Activated CD8-positive, alpha-beta memory T cell treated with anti-CD3 and anti-CD28 coated beads, Interleukin-2, amount 50 U/mL, for 1 hour (primary cell): ENCODE measurements around the gene ALDH1B1.

Experiments
- DNase-seq: peaks from one replicate; pipeline ENCODE4 v3.0.0-alpha.2; 2020; ENCODE audit errors: extremely low read depth

Gene ALDH1B1

GRCh38 chr9:38440516-38440915, 48.0 kb downstream of the ALDH1B1 start:
- DNase-seq: no peak

GRCh38 chr9:38441347-38442085, 49.0 kb downstream of the ALDH1B1 start:
- DNase-seq: no peak

GRCh38 chr9:38442473-38443096, 50.1 kb downstream of the ALDH1B1 start:
- DNase-seq: no peak

- no peak for DNase-seq
These were observed 50.7 kb downstream of the ALDH1B1 start for GRCh38 chr9:38443181-38443580.

DNA sequence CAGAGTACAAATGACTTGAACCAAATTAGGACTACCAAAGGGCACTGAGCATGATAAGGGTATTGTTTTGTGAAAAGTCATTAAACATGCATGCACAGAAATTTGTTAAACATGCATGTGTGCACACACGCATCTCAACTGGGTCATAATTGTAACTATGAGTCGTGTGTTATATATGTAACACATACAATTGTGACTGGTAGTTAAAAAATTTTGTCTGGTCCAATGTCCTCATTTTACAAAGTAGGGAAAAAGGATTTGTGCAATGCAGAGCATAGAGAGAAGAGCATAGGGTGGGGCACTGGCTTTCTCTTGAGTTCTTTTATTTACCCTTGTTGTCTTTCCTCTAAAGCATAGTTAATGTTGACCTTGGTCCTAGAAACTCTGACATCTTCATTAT, 51.1 kb downstream of the ALDH1B1 start:
- DNase-seq: no peak

GRCh38 chr9:38445154-38446043, 52.9 kb downstream of the ALDH1B1 start:
- DNase-seq: no peak

DNA sequence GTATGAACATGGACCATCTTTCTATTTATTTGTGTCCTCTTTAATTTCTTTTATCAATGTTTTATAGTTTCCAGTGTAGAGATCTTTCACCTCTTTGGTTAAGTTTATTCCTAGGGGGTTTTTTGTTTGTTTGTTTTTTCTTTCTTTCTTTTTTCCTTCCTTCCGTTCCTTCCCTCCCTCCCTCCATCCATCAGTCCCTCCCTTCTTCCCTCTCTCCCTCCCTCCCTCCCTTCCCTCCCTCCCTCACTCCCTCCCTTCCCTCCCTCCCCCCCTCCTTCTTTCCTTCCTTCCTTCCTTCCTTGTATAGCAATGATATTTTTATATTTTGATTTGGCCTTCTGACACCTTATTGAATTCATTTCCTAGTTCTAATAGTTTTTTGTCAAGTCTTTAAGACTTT, 55.2 kb downstream of the ALDH1B1 start:
- DNase-seq: no peak
